ENCODE data around the gene USP49.

The USP49 gene

GRCh38 chr6:41940759-41941279 lies 45.6 kb upstream of the USP49 start:
- Histone ChIP-seq H3K36me3 (ENCODE audit: control insufficient read depth in 4 of 4, insufficient read depth in 4 of 4, low read length in 3 of 4) (peaks cover 0 to 24% (median under 1%) of the 10 kb centered on the region in 4 experiments), H3K4me3 (ENCODE audit: control insufficient read depth in 1 of 7, extremely low read depth in 1 of 7, insufficient read depth in 4 of 7, low read depth in 2 of 7, low read length in 6 of 7) (peak overlapping the region; percentile 53 to 92 (median 84)), H3K9me3 (ENCODE audit: control extremely low read depth in 1 of 5, control insufficient read depth in 4 of 5, insufficient read depth in 2 of 5, low read depth in 1 of 5, low read length in 4 of 5) (no peaks in the 10 kb centered on the region), H3K4me1 (ENCODE audit: control extremely low read depth in 1 of 4, control insufficient read depth in 4 of 4, insufficient read depth in 4 of 4, low read length in 3 of 4) (peaks cover 30 to 64% (median 58%) of the 10 kb centered on the region in 4 experiments), H3K27ac (ENCODE audit: insufficient read depth in 1 of 2, low read depth in 1 of 2, low read length in 2 of 2, poor library complexity in 1 of 2, severe bottlenecking in 2 of 2) (peak overlapping the region in 1 of 2 experiments; percentile 54), H3K27me3 (replicated peaks in 2 of 5; ENCODE audit: control insufficient read depth in 4 of 5, insufficient read depth in 5 of 5, low read length in 4 of 5) (no peaks in the 10 kb centered on the region)
- WGBS (ENCODE audit: insufficient coverage) = under 1% methylated on average over 29 of the region's 38 CpGs
- peak in 2 of 3 donors; percentile 21 to 31 for DNase-seq
- ChIA-PET POLR2A (interaction anchor here (1.8 kb wide), 1 partner anchor 110 kb away, joined by 4 read pairs; the partner anchor contains the start of gene TAF8), CTCF (interaction anchor here (0.9 to 14.6 kb wide), 4 partner anchors 9 to 104 kb away, joined by 3 to 180 read pairs (median 62); partner anchors contain the start of genes BYSL, MED20 and TAF8)

GRCh38 chr6:41939848-41940758 lies 44.9 kb upstream of the USP49 start:
- peak overlapping the region; percentile 53 to 92 (median 82) for H3K4me3 ChIP-seq (ENCODE audit: control insufficient read depth in 1 of 7, extremely low read depth in 1 of 7, insufficient read depth in 4 of 7, low read depth in 2 of 7, low read length in 6 of 7)
- peak overlapping the region in 1 of 2 experiments; percentile 54 for H3K27ac ChIP-seq (ENCODE audit: insufficient read depth in 1 of 2, low read depth in 1 of 2, low read length in 2 of 2, poor library complexity in 1 of 2, severe bottlenecking in 2 of 2)
- no peaks in the 10 kb centered on the region for H3K9me3 ChIP-seq (ENCODE audit: control extremely low read depth in 1 of 5, control insufficient read depth in 4 of 5, insufficient read depth in 2 of 5, low read depth in 1 of 5, low read length in 4 of 5)
- POLR2A ChIA-PET = interaction anchor here (0.8 to 1.0 kb wide), 3 partner anchors 45 to 104 kb away, joined by 3 to 4 read pairs (median 3); partner anchors contain the start of gene USP49
- DNase-seq = peak in 2 of 3 donors; percentile 70 to 77
- CTCF ChIA-PET = interaction anchor here (0.6 to 14.6 kb wide), 8 partner anchors 15 to 104 kb away, joined by 3 to 180 read pairs (median 4); partner anchors contain the start of genes BYSL, MED20 and TAF8
- 13% methylated on average over 13 of the region's 27 CpGs for WGBS (ENCODE audit: insufficient coverage)
- H3K27me3 ChIP-seq (replicated peaks in 2 of 5; ENCODE audit: control insufficient read depth in 4 of 5, insufficient read depth in 5 of 5, low read length in 4 of 5) = no peaks in the 10 kb centered on the region
- peaks cover 30 to 71% (median 65%) of the 10 kb centered on the region in 4 experiments for H3K4me1 ChIP-seq (ENCODE audit: control extremely low read depth in 1 of 4, control insufficient read depth in 4 of 4, insufficient read depth in 4 of 4, low read length in 3 of 4)
- H3K36me3 ChIP-seq (ENCODE audit: control insufficient read depth in 4 of 4, insufficient read depth in 4 of 4, low read length in 3 of 4) = peaks cover 0 to 31% (median 5%) of the 10 kb centered on the region in 4 experiments

- CTCF ChIA-PET = interaction anchor here (0.6 to 14.6 kb wide), 13 partner anchors 14 to 105 kb away, joined by 3 to 180 read pairs (median 4); partner anchors contain the start of genes BYSL, MED20 and TAF8
- Histone ChIP-seq H3K9me3 (ENCODE audit: control extremely low read depth in 1 of 5, control insufficient read depth in 4 of 5, insufficient read depth in 2 of 5, low read depth in 1 of 5, low read length in 4 of 5) (no peaks in the 10 kb centered on the region), H3K27me3 (replicated peaks in 2 of 5; ENCODE audit: control insufficient read depth in 4 of 5, insufficient read depth in 5 of 5, low read length in 4 of 5) (no peaks in the 10 kb centered on the region), H3K4me3 (ENCODE audit: control insufficient read depth in 1 of 7, extremely low read depth in 1 of 7, insufficient read depth in 4 of 7, low read depth in 2 of 7, low read length in 6 of 7) (peak overlapping the region in 6 of 7 experiments; percentile 29 to 90 (median 70)), H3K36me3 (ENCODE audit: control insufficient read depth in 4 of 4, insufficient read depth in 4 of 4, low read length in 3 of 4) (peaks cover 0 to 38% (median 11%) of the 10 kb centered on the region in 4 experiments), H3K27ac (ENCODE audit: insufficient read depth in 1 of 2, low read depth in 1 of 2, low read length in 2 of 2, poor library complexity in 1 of 2, severe bottlenecking in 2 of 2) (peak overlapping the region in 1 of 2 experiments; percentile 68), H3K4me1 (ENCODE audit: control extremely low read depth in 1 of 4, control insufficient read depth in 4 of 4, insufficient read depth in 4 of 4, low read length in 3 of 4) (peaks cover 30 to 79% (median 73%) of the 10 kb centered on the region in 4 experiments)
- POLR2A ChIA-PET = interaction anchor here (0.8 to 1.0 kb wide), 3 partner anchors 44 to 105 kb away, joined by 3 to 4 read pairs (median 3); partner anchors contain the start of gene USP49
- DNase-seq = peak; percentile 90 to 93 (median 91)
- WGBS (ENCODE audit: insufficient coverage) = 0% methylated on average over 8 of the region's 11 CpGs
Observed at GRCh38 chr6:41939176-41939847, 44.1 kb upstream of the USP49 start.

- WGBS (ENCODE audit: insufficient coverage) = 45% methylated on average over 5 of the region's 5 CpGs
- peak overlapping the region in 1 of 2 experiments; percentile 69 for H3K27ac ChIP-seq (ENCODE audit: insufficient read depth in 1 of 2, low read depth in 1 of 2, low read length in 2 of 2, poor library complexity in 1 of 2, severe bottlenecking in 2 of 2)
- H3K36me3 ChIP-seq (ENCODE audit: control insufficient read depth in 4 of 4, insufficient read depth in 4 of 4, low read length in 3 of 4) = peaks cover 0 to 43% (median 13%) of the 10 kb centered on the region in 4 experiments
- no peaks in the 10 kb centered on the region for H3K27me3 ChIP-seq (replicated peaks in 2 of 5; ENCODE audit: control insufficient read depth in 4 of 5, insufficient read depth in 5 of 5, low read length in 4 of 5)
- peak overlapping the region in 6 of 7 experiments; percentile 29 to 90 (median 70) for H3K4me3 ChIP-seq (ENCODE audit: control insufficient read depth in 1 of 7, extremely low read depth in 1 of 7, insufficient read depth in 4 of 7, low read depth in 2 of 7, low read length in 6 of 7)
- ChIA-PET CTCF (interaction anchor here (0.5 to 14.6 kb wide), 12 partner anchors 13 to 152 kb away, joined by 3 to 180 read pairs (median 6); partner anchors contain the start of genes BYSL, MED20, TAF8 and TOMM6), POLR2A (interaction anchor here (0.9 to 1.0 kb wide), 2 partner anchors 43 to 92 kb away, joined by 3 read pairs; partner anchors contain the start of gene USP49)
- peaks cover 30 to 82% (median 76%) of the 10 kb centered on the region in 4 experiments for H3K4me1 ChIP-seq (ENCODE audit: control extremely low read depth in 1 of 4, control insufficient read depth in 4 of 4, insufficient read depth in 4 of 4, low read length in 3 of 4)
- H3K9me3 ChIP-seq (ENCODE audit: control extremely low read depth in 1 of 5, control insufficient read depth in 4 of 5, insufficient read depth in 2 of 5, low read depth in 1 of 5, low read length in 4 of 5) = no peaks in the 10 kb centered on the region
- peak in 2 of 3 donors; percentile 46 to 54 for DNase-seq
Observed at GRCh38 chr6:41938590-41939175, 43.5 kb upstream of the USP49 start.

- POLR2A ChIA-PET = interaction anchor here (0.9 kb wide), 1 partner anchor 92 kb away, joined by 3 read pairs; no protein-coding TSS in a partner anchor
- H3K27me3 ChIP-seq (replicated peaks in 2 of 5; ENCODE audit: control insufficient read depth in 4 of 5, insufficient read depth in 5 of 5, low read length in 4 of 5) = no peaks in the 10 kb centered on the region
- no peaks in the 10 kb centered on the region for H3K9me3 ChIP-seq (ENCODE audit: control extremely low read depth in 1 of 5, control insufficient read depth in 4 of 5, insufficient read depth in 2 of 5, low read depth in 1 of 5, low read length in 4 of 5)
- DNase-seq = peak; percentile 63 to 87 (median 85)
- WGBS (ENCODE audit: insufficient coverage) = 0% methylated on average over 2 of the region's 4 CpGs
- peak overlapping the region in 1 of 2 experiments; percentile 69 for H3K27ac ChIP-seq (ENCODE audit: insufficient read depth in 1 of 2, low read depth in 1 of 2, low read length in 2 of 2, poor library complexity in 1 of 2, severe bottlenecking in 2 of 2)
- H3K36me3 ChIP-seq (ENCODE audit: control insufficient read depth in 4 of 4, insufficient read depth in 4 of 4, low read length in 3 of 4) = peaks cover 1 to 50% (median 17%) of the 10 kb centered on the region in 4 experiments
- H3K4me1 ChIP-seq (ENCODE audit: control extremely low read depth in 1 of 4, control insufficient read depth in 4 of 4, insufficient read depth in 4 of 4, low read length in 3 of 4) = peaks cover 30 to 82% (median 76%) of the 10 kb centered on the region in 4 experiments
- CTCF ChIA-PET = interaction anchor here (0.5 to 14.6 kb wide), 12 partner anchors 13 to 151 kb away, joined by 3 to 180 read pairs (median 6); partner anchors contain the start of genes BYSL, MED20, TAF8 and TOMM6
- H3K4me3 ChIP-seq (ENCODE audit: control insufficient read depth in 1 of 7, extremely low read depth in 1 of 7, insufficient read depth in 4 of 7, low read depth in 2 of 7, low read length in 6 of 7) = peak overlapping the region in 6 of 7 experiments; percentile 29 to 90 (median 70)
Observed at GRCh38 chr6:41937861-41938574, 42.8 kb upstream of the USP49 start.

Measured in common myeloid progenitor, CD34-positive (primary cell).